GM19324 (cell line): ENCODE measurements around the gene TMEM143.
A peak's percentile ranks its signal among the peaks of the same experiment; 100 is the strongest.
"Not testable (repeated sequence)": the region's sequence is repeated elsewhere in the genome, so short reads cannot be mapped to it uniquely, and the experiment has no call there.

Experiments
- ATAC-seq: cut with Tn5 transposase; IDR thresholded peaks from one replicate; pipeline ENCODE4 v1.9.1; 2021; ENCODE audit warnings: mild to moderate bottlenecking, moderate library complexity; ENCODE audit not compliant: unreplicated experiment, low FRiP score

The TMEM143 gene

DNA sequence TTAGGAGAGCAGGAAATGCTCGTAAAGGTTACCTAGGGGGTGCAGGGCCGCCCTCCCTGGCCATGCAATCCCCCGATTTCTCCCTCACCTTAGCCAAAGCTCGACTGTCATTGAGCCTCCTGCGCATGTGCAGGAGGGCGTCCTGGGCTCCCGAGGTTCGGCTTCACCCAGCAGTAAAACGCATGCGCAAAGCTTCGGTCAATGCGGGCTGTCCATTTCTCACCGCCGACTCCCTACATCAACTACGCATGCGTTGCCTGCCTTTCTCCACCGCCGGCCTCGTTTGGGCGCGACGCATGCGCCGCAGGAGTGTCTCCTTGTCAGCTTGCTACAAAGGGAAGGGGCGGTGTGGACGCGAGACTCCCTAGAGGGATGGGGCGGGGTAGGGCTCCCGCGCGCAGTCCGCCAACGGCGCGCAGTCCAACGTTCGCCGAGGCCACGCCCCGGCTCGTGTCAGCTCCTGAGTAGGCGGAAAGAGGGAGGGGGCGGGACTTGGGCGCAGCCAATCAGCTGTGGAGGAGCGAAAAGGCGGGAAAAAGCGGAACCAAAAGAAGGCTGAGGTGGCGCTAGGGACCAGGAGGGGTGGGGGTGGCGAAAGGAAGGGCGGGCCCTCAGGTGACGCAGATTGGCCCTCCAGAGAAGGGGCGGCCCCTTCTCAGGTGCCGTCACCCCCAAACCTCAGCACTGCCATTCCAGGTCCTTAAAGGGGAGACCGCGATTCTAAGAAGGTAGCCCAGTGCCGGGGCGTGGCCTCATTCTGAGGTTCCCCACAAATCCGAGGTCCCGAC, at the start of gene TMEM143, which contains the start of gene SYNGR4:
TSS of gene TMEM143 (minus strand) at position 131 of the 788 bp plus-strand sequence. CDS start at position 111, 20 bp downstream.
TSS of gene SYNGR4 (plus strand) at position 558 of the 788 bp plus-strand sequence. CDS start 1,476 bp downstream, outside the sequence.
- ATAC-seq: peak; percentile 86

GRCh38 chr19:48405850-48406249, 42.1 kb upstream of the TMEM143 start:
- ATAC-seq: no peak

DNA sequence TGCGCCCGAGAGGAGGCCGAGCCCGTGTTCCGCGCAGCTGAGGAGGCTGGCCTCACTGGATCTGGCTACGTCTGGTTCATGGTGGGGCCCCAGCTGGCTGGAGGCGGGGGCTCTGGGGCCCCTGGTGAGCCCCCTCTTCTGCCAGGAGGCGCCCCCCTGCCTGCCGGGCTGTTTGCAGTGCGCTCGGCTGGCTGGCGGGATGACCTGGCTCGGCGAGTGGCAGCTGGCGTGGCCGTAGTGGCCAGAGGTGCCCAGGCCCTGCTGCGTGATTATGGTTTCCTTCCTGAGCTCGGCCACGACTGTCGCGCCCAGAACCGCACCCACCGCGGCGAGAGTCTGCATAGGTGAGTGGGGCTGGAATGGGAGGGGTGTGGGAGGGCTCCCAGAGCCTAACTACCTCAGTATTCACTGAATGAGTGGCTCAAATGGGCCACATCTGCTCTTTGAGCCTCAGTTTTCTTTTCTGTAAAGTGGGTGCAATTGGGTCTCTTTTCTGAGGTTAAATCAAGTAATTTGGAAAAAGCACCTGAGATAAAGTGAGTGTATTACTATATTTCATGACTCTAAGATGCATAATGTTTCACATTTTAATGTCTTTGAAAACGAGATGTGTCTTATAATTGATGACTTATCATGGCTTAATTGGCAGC, 41.4 kb upstream of the TMEM143 start:
- no peak for ATAC-seq

DNA sequence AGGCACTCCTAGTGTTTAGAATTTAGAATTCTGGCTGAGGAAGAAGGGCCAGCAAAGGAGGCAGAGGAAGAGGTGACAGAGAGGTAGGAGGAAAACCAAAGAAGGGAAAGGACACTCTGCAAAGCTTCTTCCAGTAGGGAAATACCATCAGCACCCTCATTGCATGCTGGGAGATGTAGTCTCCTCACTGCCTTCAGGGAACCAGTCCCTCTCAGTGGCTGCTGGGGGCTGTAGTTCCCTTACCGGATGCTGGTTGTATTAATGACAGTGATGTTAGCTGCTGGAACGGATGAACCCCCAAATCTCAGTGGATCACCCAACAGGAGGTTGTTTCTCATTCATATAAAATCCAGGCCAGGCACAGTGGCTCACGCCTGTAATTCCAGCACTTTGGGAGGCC, 39.9 kb upstream of the TMEM143 start:
- ATAC-seq: no peak

GRCh38 chr19:48401287-48401686, 37.5 kb upstream of the TMEM143 start:
- no peak for ATAC-seq

GRCh38 chr19:48400018-48400742, 36.4 kb upstream of the TMEM143 start:
- no peak for ATAC-seq

- no peak for ATAC-seq
Measured at GRCh38 chr19:48398375-48399235, 34.9 kb upstream of the TMEM143 start.

- no peak for ATAC-seq
Measured at GRCh38 chr19:48398102-48398374, 34.3 kb upstream of the TMEM143 start.

- ATAC-seq: no peak
Measured at GRCh38 chr19:48397263-48398101, 33.7 kb upstream of the TMEM143 start.

DNA sequence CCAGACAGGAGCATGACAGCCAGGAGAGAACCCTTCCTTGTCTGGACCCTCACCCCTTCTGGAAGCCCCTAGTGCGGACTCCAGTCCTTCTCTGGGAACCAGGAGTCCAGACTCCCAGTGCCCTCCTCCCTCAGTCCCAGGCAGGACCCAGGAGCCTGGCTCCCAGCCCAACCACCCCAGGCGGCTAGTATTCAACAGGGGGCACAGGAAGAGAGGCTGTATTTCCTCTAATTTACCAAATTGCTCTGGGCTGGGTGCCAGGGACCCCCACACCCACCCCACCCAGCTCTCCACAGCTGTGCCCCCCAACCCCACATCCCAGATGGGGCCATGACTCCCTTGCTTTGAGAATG, 33.1 kb upstream of the TMEM143 start:
- no peak for ATAC-seq

- no peak for ATAC-seq
Measured at GRCh38 chr19:48396016-48396823, 32.5 kb upstream of the TMEM143 start.

DNA sequence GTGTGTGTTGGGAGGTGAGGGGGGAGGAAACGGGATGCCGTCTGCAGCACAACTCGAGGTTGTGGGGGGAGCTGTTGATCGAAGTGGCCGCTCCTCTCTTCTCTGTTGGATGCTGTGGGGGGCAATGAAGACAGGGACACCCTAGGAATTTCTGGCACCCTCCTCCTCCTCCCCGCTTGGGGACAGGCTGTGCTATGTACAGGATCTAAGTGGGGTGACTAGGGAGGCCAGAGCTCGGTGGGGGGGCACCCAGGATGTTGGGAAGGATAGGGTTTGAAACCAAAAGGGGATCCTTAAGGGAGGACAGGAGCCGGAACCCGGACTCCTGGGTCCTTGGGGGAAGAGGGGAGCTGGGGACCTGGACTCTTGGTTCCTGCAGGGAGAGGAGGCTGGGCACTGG, 31.8 kb upstream of the TMEM143 start:
- no peak for ATAC-seq

DNA sequence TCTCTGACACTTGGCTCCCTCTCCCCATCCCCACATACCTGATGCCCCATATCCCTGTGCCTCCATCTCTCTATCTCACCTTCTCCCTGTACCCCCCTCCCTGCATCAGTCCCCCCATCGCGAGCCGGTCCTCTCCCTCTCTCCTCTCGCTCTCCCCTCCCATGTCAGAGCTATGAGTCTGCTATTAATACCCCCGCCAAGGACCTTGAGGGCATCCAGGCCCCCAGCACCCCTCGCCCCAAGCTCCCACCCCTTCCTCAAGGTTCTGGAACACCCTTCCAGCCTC, 31.4 kb upstream of the TMEM143 start:
- ATAC-seq: no peak

- no peak for ATAC-seq
Measured at GRCh38 chr19:48394331-48395169, 30.8 kb upstream of the TMEM143 start.

- ATAC-seq: no peak
Measured at GRCh38 chr19:48393559-48394330, 30.0 kb upstream of the TMEM143 start, which contains the start of gene GRIN2D. GRIN2D (plus strand) TSS chr19:48393668; CDS start chr19:48398393, 4,725 bp downstream.

- no peak for ATAC-seq
Measured at GRCh38 chr19:48392860-48393558, 29.3 kb upstream of the TMEM143 start.

DNA sequence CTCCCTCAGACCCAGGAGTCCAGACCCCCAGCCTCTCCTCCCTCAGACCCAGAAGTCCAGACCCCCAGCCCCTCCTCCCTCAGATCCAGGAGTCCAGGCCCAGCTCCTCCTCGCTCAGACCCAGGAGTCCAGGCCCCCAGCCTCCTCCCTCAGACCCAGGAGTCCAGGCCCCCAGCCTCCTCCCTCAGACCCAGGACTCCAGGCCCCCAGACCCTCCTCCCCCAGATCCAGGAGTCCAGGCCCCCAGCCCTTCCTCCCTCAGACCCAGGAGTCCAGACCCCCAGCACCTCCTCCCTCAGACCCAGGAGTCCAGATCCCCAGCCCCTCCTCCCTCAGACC, 28.2 kb upstream of the TMEM143 start:
- ATAC-seq: not testable (repeated sequence)
